Epithelial cell of esophagus (primary cell): ENCODE results near the gene IRF2.

Experiments used
- DNase-seq: peaks from one replicate; pipeline ENCODE4 v3.0.0; 2010; ENCODE audit warnings: low read depth
- H3K4me3 ChIP-seq: 2 replicates; pipeline ENCODE4 v1.5.1; 2011; ENCODE audit warnings: mild to moderate bottlenecking, low read length, control low read depth
- CTCF ChIP-seq: IDR thresholded peaks from 2 replicates; pipeline ENCODE4 v1.5.1; 2011; ENCODE audit warnings: low read depth, mild to moderate bottlenecking, low read length, control low read depth, inconsistent platforms; ENCODE audit not compliant: insufficient read depth; ENCODE audit errors: missing control alignments

The IRF2 gene

GRCh38 chr4:184474263-184475095, at the start of gene IRF2:
TSS of gene IRF2 (minus strand) at chr4:184474550. CDS start at chr4:184429064, 45,486 bp downstream.
- DNase-seq = peak; percentile 99
- H3K4me3 ChIP-seq = peak within 1 kb of the TSS; percentile 97
- TF ChIP-seq CTCF = no peak

GRCh38 chr4:184515606-184516005, 41.3 kb upstream of the IRF2 start:
- no peak overlapping the region for H3K4me3 ChIP-seq
- no peak for TF ChIP-seq CTCF
- DNase-seq = no peak

- TF ChIP-seq CTCF = no peak
- H3K4me3 ChIP-seq = no peak overlapping the region
- peak; percentile 77 for DNase-seq
Measured at GRCh38 chr4:184514121-184514988, 40.0 kb upstream of the IRF2 start.

- H3K4me3 ChIP-seq = no peak overlapping the region
- DNase-seq = no peak
- TF ChIP-seq CTCF = no peak
Measured at GRCh38 chr4:184513802-184514120, 39.4 kb upstream of the IRF2 start.

GRCh38 chr4:184511156-184511555, 36.8 kb upstream of the IRF2 start:
- no peak for TF ChIP-seq CTCF
- no peak for DNase-seq
- no peak overlapping the region for H3K4me3 ChIP-seq

GRCh38 chr4:184510401-184510800, 36.1 kb upstream of the IRF2 start:
- no peak for TF ChIP-seq CTCF
- no peak for DNase-seq
- H3K4me3 ChIP-seq = no peak overlapping the region
